NT2/D1 (cell line): ENCODE data around the gene NUDT17.

ENCODE experiments used
- SUZ12 ChIP-seq: IDR thresholded peaks from 2 replicates; pipeline ENCODE4 v1.6.1; 2011; ENCODE audit not compliant: insufficient read length, insufficient read depth; ENCODE audit errors: extremely low read depth
- YY1 ChIP-seq: IDR thresholded peaks from 2 replicates; pipeline ENCODE4 v1.6.1; 2011; ENCODE audit not compliant: insufficient read length, insufficient read depth
- ZNF274 ChIP-seq: IDR thresholded peaks from 2 replicates; pipeline ENCODE4 v1.6.1; 2011; ENCODE audit warnings: mild to moderate bottlenecking, low read depth, low read length

DNA sequence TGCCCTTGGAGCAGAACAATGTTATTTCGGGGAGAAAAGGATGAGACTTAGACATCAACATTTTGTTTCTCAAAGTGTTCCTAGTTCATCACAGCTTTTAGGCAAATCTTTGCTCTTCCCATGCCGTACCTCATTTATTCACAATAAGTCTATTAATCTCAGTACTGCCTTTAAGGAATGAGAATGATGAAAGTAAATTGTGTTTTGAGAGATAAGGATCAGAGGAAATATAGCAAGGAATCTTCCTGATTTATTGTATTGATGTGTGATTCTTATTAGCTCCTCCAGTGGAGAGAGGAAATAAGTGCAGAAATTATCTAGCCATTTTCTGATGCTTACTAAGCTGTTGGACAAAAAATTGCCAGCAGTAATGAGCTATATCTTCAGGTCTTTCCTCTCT, 19.4 kb upstream of the NUDT17 start:
- TF ChIP-seq YY1 = no peak
- no peak for TF ChIP-seq ZNF274
- no peak for TF ChIP-seq SUZ12
